ENCODE results near the gene EML1.

Gene EML1

DNA sequence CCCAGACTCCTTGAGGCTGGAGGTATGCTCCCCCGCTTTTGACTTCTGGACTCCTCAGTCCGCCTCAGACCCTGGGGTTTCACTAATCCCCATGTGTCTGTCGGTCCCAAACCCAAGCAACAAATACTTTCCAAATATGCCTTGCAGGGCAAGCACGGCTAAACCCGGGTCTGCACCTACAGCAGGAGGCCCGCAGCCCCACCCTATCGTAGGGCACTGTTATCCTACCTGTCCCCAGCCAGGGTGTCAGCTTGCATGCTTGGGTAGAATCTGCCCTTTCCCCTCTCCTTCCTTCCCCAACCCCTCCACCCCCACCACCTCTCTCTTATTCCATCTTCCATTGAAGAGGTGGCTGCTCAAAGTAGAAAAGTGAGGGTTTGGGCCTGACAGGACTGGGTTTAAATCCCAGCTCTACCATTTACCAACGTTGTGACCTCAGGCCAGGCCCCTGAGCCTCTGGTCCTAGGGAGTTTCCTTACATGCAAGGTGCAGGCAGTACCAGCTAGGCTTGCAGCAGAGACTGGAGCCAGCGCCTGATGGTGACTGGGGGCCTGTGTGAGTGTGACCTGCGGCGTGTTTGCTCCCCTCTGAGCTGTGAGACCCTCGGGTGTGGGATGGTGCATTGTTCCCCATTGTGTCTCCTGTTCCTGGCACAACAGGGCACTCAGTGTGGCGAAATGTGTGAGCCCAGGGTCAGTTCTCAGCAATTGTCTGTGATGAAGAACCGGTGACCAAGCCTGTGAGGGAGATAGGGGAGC, 11.2 kb upstream of the EML1 start:
- no peak for DNase-seq

- no peak for DNase-seq
These were observed 8.7 kb upstream of the EML1 start for GRCh38 chr14:99784508-99784907.

- DNase-seq = no peak
These were observed 7.8 kb upstream of the EML1 start for GRCh38 chr14:99785426-99785825.

DNA sequence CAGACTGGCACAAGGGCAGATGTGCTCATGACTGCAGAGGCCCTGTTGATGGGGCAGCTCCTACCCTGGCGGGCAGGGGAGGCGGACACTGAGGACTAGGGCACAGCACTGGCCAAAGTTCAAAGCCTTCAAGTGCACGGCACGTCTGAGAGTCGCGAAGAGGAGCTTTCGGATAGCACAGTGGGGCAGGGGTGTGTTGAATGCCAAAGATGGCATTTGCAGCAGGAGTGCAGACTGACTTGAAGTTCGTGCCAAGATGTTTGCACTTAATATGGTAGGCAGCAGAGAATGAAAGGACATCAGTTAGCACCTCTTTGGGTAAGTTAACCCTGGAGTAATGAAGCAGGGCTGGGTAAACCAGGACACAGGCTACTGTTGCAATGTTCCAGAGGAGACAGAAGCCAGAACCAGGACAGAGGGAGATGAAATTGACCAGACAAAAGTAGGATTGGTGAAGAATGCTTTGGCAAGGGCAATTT, 6.7 kb upstream of the EML1 start:
- no peak for DNase-seq

DNA sequence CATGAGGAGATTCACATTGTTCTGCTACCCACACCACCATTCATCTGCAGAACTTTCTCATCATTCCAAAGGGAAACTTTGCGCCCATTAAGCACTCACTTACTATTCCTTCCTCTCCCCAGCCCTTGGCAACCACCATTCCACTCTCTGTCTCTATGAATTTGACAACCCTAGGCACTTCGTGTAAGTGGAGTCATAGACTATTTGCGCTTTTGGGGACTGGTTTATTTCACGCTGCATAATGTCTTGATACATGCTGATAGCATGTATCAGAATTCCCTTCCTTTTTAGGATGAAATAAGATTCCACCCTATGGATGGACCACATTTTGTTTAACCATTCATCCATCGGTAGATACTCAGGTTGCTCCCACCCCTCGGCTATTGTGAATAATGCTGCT, 4.5 kb upstream of the EML1 start:
- no peak for DNase-seq

DNA sequence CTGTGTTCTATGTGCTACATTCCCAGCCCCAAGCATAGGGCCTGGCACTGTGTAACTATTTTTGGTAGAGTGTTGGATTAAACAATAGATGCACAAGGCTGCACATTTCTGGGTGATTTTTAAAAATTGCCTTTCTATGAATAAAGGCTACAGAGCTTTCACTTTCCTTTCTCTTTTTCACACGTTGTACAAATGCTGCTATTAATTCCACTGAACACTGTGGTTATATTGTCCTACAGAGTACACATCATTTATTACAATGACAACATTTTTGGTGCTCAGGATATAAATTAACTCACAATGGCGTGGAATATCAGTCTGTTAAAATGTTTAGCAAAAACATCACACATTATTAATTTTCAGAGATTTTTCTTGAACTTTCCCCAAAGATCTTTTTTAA, 3.6 kb upstream of the EML1 start:
- DNase-seq = no peak

DNA sequence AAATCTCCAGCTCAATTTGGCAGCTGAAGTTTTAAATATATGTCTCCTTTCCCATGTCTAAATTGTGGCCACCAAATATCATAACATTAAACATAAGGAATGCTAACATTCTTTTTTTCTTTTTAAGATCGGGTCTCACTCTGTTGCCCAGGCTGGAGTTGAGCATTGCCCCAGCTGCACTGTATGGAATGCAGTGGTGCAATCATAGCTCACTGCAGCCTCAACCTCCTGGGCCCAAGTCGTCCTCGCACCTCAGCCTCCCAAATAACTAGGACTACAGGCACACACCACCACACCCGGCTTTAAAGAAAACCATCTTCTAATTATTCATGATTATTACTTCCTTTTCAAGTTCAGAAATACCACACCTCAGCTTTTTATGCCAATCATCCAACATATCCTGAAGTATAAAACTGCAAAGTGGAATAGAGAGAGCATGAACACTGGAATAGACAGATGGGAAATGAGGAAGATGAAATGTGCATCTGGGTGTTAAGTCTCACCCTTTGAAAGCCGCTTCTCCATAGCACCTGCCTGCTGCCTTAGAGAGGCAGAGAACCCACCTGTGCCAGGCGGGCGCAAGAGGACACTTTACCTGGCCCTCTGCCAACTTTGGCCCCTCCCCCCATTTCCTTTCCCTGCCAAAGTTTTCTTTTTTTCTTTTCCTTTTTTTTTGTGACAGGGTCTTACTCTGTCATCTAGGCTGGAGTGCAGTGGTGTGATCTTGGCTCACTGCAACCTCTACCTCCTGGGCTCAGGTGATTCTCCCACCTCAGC, 2.8 kb upstream of the EML1 start:
- no peak for DNase-seq

DNA sequence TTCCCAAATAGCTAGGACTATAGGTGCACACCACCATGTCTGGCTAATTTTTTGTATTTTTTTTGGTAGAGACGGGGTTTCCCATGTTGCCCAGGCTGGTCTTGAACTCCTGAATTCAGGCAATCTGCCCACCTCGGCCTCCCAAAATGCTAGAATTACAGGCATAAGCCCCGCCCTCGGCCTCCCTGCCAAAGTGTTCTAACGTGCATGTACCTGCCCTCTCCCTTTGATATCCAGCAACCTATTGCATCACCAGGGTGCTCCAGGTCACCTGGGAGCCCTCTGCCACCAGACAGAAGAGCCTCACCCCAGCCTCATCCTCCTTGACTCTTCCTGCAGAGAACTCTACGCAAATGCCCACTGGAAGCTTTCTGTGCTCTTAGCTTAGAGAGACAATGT, 2.2 kb upstream of the EML1 start:
- no peak for DNase-seq

GRCh38 chr14:99791476-99792209, 1.6 kb upstream of the EML1 start:
- no peak for DNase-seq

GRCh38 chr14:99792210-99792535, 1.0 kb upstream of the EML1 start:
- no peak for DNase-seq

- no peak for DNase-seq
These were observed 531 bp upstream of the EML1 start for GRCh38 chr14:99792551-99793212.

DNA sequence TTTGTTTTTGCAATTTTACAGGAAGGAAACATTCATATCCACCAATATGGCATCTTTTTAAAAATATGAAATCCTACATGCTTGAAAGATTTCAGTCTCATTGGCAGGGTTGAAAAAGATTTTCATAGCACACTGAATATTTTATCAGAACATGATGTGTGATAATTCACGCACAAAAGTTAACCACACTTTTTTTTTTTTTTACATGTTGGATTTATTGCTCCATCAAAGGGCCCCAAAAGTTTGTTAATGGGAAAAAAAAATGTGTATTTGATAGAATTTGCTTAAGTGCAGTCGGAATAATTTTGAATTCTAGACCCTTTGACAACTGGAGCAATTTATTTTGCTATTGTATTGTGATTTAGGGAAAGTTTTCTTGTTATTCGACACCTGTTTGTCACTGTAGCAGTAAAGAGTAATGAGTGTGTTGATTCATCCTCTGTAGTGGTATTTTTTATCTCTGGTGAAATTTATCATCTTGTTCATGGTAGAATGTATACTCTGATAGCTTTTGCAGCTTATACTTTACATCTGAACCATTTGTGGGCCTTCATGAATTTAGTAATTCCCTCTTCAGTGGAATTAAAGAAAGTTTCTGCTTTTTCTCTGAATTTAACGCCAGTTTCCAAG, 1.1 kb downstream of the EML1 start:
- no peak for DNase-seq

DNA sequence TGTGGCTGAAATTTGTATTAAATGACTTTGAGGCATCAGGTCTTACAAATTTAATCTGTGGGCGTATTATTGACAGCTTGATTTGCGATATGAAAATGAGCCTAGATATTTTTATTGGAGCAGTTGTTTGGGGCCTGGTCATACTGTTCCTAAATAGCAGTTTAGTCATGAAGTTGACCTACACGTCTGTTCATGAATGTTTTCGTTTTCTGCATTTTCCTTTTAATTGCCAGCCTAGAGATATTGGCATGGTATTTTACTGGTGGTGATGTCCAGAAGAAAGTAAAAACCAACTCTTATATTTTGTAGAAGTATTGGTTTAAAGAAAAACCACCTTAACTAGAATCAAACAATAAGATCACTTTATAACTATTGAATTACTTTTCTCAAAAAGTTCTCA, 1.8 kb downstream of the EML1 start:
- DNase-seq = no peak

- no peak for DNase-seq
These were observed 4.0 kb downstream of the EML1 start for GRCh38 chr14:99797231-99797630.

DNA sequence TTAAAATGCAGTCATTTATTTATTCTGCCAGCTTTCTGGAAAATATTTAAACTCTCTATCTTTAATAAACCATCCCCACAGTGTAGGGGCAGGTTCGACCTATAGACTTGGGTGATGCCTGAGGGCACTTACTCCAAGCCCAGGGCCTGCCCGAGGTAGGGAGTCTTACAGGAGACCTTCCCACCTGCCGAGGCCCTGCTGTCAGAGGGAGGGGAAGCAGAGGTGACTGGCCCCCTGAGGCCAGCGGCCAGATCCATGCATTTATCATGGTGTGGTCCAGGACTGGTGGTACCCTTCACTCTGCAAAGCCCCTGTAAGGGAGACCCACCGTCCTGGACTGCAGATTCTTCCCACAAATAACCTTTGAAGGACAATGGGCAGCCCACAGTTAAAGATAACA, 7.6 kb downstream of the EML1 start:
- DNase-seq = no peak

GRCh38 chr14:99802301-99803105, 9.3 kb downstream of the EML1 start:
- DNase-seq = no peak

- no peak for DNase-seq
These were observed 10.0 kb downstream of the EML1 start for GRCh38 chr14:99803106-99803775.

DNA sequence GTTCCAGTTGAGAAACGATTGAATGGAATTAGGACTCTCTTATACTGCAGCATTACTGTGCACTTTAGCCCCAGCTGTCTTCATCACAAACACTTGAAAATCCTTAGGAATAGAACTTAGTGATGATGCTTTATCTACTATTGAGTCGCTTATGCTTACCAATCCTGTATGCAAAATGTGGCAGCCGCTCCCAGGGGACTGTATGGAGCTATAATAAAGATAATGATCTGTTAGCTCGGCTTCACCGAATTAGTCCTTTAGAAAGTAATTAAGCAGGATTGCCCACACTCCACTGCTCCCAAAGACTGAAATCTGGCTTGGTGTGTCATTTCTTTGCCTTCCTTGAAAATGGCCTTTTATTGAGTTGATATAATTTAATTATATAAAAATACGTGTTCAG, 10.6 kb downstream of the EML1 start:
- DNase-seq = no peak

DNA sequence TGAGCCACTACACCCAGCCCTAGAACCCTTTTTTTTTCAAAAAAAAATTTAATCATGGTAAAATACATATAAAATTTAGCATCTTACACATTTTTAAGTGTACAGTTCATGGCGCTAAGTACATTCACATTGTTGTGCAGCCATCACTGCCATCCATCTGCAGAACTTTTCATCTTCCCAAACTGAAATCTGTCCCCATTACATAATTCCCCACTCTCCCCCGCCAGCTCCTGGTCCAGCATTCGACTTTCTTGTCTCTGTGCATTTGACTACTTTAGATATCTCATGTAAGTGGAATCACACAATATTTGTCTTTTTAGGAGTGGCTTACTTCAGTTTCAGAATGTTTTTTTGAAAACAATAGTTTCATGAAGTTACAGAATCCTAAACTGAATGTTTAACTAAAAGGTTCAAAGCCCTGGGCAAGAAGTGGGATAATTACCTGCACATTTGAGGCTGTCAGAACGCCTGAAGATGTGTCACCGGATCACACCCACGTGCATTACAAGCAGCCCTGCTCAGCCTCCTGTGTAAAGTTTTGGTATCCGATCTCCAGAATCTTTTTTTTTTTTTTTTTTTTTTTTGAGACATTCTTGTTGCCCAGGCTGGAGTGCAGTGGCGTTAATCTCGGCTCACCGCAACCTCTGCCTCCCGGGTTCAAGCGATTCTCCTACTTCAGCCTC, 12.7 kb downstream of the EML1 start:
- DNase-seq = no peak

DNA sequence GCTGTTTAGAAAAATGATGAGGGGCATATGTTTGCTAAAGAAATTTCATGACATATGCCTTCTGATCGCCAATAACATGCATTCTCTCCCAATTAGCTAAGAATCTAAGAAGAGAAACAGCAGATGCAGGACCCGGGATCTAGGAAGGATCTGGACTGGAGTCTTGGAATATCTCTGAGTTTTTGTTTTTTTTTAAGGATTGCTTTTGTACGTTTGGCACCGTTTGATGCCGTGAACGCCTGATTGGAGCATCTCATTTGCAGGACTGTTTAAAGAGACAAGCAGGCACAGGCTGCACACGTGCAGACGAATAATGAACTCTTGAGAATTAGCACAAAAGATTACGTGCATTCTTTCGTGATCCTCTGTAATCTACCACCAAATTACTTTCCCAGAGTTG, 13.6 kb downstream of the EML1 start:
- no peak for DNase-seq

Data from SHP77 (cell line).